SK-N-SH (cell line): ENCODE data around the gene CHD1. TPM values are rescaled to one million over a fixed set of nuclear protein-coding genes. Genes with fewer than 3 reads are reported as not detected.

Experiments used
- CTCF ChIA-PET: fragments of 300-600, 350-600 bp; formaldehyde crosslinking; extraction: SDS; loops from one replicate; lab custom pipeline; 2021; lab: Yijun Ruan, JAX
- POLR2A ChIA-PET: fragments of 350-600 bp; sonication (Branson Sonifier 250); formaldehyde crosslinking; extraction: SDS; loops from one replicate; lab custom pipeline; 2020; ENCODE audit warnings: antibody characterized with exemption, inconsistent platforms; lab: Yijun Ruan, JAX
- DNase-seq: peaks from one replicate; pipeline ENCODE4 v3.0.0; 2012
- H2AFZ ChIP-seq: fragments of 200-600 bp; sonication (generic); 2 replicates; pipeline ENCODE4 v1.8.1; 2016; ENCODE audit warnings: antibody characterized with exemption, mild to moderate bottlenecking, low read depth
- H3F3A ChIP-seq: fragments of 200-600 bp; sonication (generic); replicated peaks from 2 replicates; pipeline ENCODE3; 2016; ENCODE audit warnings: antibody characterized with exemption, mild to moderate bottlenecking; ENCODE audit not compliant: insufficient read depth
- H3K27ac ChIP-seq, 2 experiments: fragments of 200-500 bp in 1 of 2; fragments of 200-600 bp in 1 of 2; sonication (Bioruptor generic) in 1 of 2; sonication (generic), shearing (Covaris generic) in 1 of 2; 2 replicates each; pipeline versions ENCODE4 v1.5.1 to v1.6.1; 2014 to 2016; ENCODE audit warnings: low read depth in 2 of 2, inconsistent platforms in 1 of 2, low read length in 1 of 2, mild to moderate bottlenecking in 1 of 2, mixed read lengths in 1 of 2
- H3K27me3 ChIP-seq: fragments of 200-600 bp; sonication (generic), shearing (Covaris generic); 2 replicates; pipeline ENCODE4 v1.6.1; 2016; ENCODE audit warnings: mixed run types; ENCODE audit not compliant: insufficient read depth
- H3K36me3 ChIP-seq, 2 experiments: fragments of 200-500 bp in 1 of 2; fragments of 200-600 bp in 1 of 2; sonication (Bioruptor generic) in 1 of 2; sonication (generic) in 1 of 2; replicated peaks in 1 of 2; 2 replicates each; pipeline versions ENCODE3 to v1.5.1; 2014 to 2016; ENCODE audit warnings: low read length in 1 of 2, mild to moderate bottlenecking in 1 of 2; ENCODE audit not compliant: insufficient read depth in 2 of 2, control insufficient read depth in 1 of 2
- H3K4me1 ChIP-seq, 2 experiments: fragments of 200-500 bp in 1 of 2; fragments of 200-600 bp in 1 of 2; sonication (Bioruptor generic) in 1 of 2; sonication (generic), shearing (Covaris generic) in 1 of 2; 2 replicates each; pipeline versions ENCODE4 v1.5.1 to v1.6.1; 2014 to 2016; ENCODE audit warnings: low read depth in 1 of 2, low read length in 1 of 2, mixed run types in 1 of 2; ENCODE audit not compliant: insufficient read depth in 2 of 2, control insufficient read depth in 1 of 2
- H3K4me2 ChIP-seq: fragments of 200-600 bp; sonication (generic), shearing (Covaris generic); 2 replicates; pipeline ENCODE4 v1.6.1; 2017; ENCODE audit warnings: mixed run types
- H3K4me3 ChIP-seq, 2 experiments: fragments of 200-500 bp in 1 of 2; fragments of 200-600 bp in 1 of 2; sonication (Bioruptor generic) in 1 of 2; sonication (generic), shearing (Covaris generic) in 1 of 2; 2 replicates each; pipeline versions ENCODE4 v1.5.1 to v1.8.1; 2014 to 2016; ENCODE audit warnings: low read depth in 2 of 2, inconsistent platforms in 1 of 2, low read length in 1 of 2, mild to moderate bottlenecking in 1 of 2, mixed read lengths in 1 of 2, moderate library complexity in 1 of 2
- H3K79me2 ChIP-seq: fragments of 200-600 bp; sonication (generic); 2 replicates; pipeline ENCODE4 v1.8.1; 2017; ENCODE audit warnings: mild to moderate bottlenecking; ENCODE audit not compliant: insufficient read depth
- H3K9ac ChIP-seq: fragments of 200-600 bp; sonication (generic); 2 replicates; pipeline ENCODE4 v1.6.1; 2017; ENCODE audit warnings: mixed run types
- H3K9me2 ChIP-seq: fragments of 200-600 bp; sonication (generic); 2 replicates; pipeline ENCODE4 v1.6.1; 2017; ENCODE audit warnings: mixed run types
- H3K9me3 ChIP-seq: fragments of 200-600 bp; sonication (generic); 2 replicates; pipeline ENCODE4 v1.6.1; 2017; ENCODE audit warnings: mixed run types, mild to moderate bottlenecking, moderate library complexity
- H4K20me1 ChIP-seq: fragments of 200-600 bp; sonication (generic); 2 replicates; pipeline ENCODE4 v1.6.1; 2017; ENCODE audit warnings: mild to moderate bottlenecking, mixed run types; ENCODE audit not compliant: insufficient read depth
- CHD2 ChIP-seq: fragments of 150-350 bp; IDR thresholded peaks from 2 replicates; pipeline ENCODE4 v1.6.1; 2018; ENCODE audit warnings: low read length; ENCODE audit not compliant: partially characterized antibody
- ELF1 ChIP-seq: IDR thresholded peaks from 2 replicates; pipeline ENCODE4 v1.4.0; 2012
- EP300 ChIP-seq, 2 experiments: IDR thresholded peaks; 2 replicates each; pipeline versions ENCODE4 v1.4.0 to v1.6.1; 2012; ENCODE audit warnings: borderline replicate concordance in 1 of 2, low read depth in 1 of 2, low read length in 1 of 2
- FOXJ3 ChIP-seq: sonication (generic); formaldehyde crosslinking; IDR thresholded peaks from 2 replicates; pipeline ENCODE4 v1.5.1; 2020; ENCODE audit warnings: mild to moderate bottlenecking, missing genetic modification reagents
- GABPA ChIP-seq: IDR thresholded peaks from 2 replicates; pipeline ENCODE4 v1.4.0; 2012; ENCODE audit warnings: low read depth, mild to moderate bottlenecking
- JUND ChIP-seq: IDR thresholded peaks from 2 replicates; pipeline ENCODE4 v1.4.0; 2012
- MEF2A ChIP-seq: IDR thresholded peaks from 2 replicates; pipeline ENCODE4 v1.4.0; 2012; ENCODE audit warnings: low read depth, borderline replicate concordance
- RAD21 ChIP-seq: IDR thresholded peaks from 2 replicates; pipeline ENCODE4 v1.6.1; 2012; ENCODE audit warnings: mild to moderate bottlenecking, low read length
- RFX5 ChIP-seq: IDR thresholded peaks from 2 replicates; pipeline ENCODE4 v1.6.1; 2012; ENCODE audit warnings: mild to moderate bottlenecking, improper control_type of control experiment, low read length
- RXRA ChIP-seq: IDR thresholded peaks from 2 replicates; pipeline ENCODE4 v1.4.0; 2012; ENCODE audit warnings: low read depth, mild to moderate bottlenecking, borderline replicate concordance
- SIN3A ChIP-seq: IDR thresholded peaks from 2 replicates; pipeline ENCODE4 v1.6.1; 2012; ENCODE audit warnings: low read depth, mild to moderate bottlenecking, low read length, moderate library complexity, borderline replicate concordance
- SMC3 ChIP-seq: IDR thresholded peaks from 2 replicates; pipeline ENCODE4 v1.6.1; 2012; ENCODE audit warnings: low read depth, low read length, improper control_type of control experiment
- TAF1 ChIP-seq: IDR thresholded peaks from 2 replicates; pipeline ENCODE4 v1.6.1; 2012; ENCODE audit warnings: low read depth, mild to moderate bottlenecking, low read length, moderate library complexity, borderline replicate concordance
- TEAD4 ChIP-seq: IDR thresholded peaks from 2 replicates; pipeline ENCODE4 v1.4.0; 2012; ENCODE audit warnings: mild to moderate bottlenecking, borderline replicate concordance; ENCODE audit not compliant: insufficient read depth
- USF1 ChIP-seq: IDR thresholded peaks from 2 replicates; pipeline ENCODE4 v1.4.0; 2012; ENCODE audit warnings: low read depth, borderline replicate concordance
- USF2 ChIP-seq: fragments of 150-350 bp; IDR thresholded peaks from 2 replicates; pipeline ENCODE4 v1.6.1; 2017; ENCODE audit warnings: antibody characterized with exemption, low read length, low read depth, borderline replicate concordance
- ZBTB33 ChIP-seq: IDR thresholded peaks from 2 replicates; pipeline ENCODE4 v1.4.0; 2012; ENCODE audit warnings: low read depth, borderline replicate concordance
- WGBS: methylation state at CpG from one replicate; pipeline ENCODE4 v1.1.6; 2017; ENCODE audit warnings: low lambda C conversion rate; 5-methylcytosine and 5-hydroxymethylcytosine counted together
- polyA plus RNA-seq, 3 experiments: library from polyadenylated mRNA; depleted of rRNA; stranded (reverse); fragments of >200 nt; gene quantifications; 2 replicates each; pipeline ENCODE4 v1.2.3, GENCODE V29; 2012
- TF ChIP-seq, protein P1 (sequence below): IDR thresholded peaks from 2 replicates; pipeline ENCODE4 v1.4.0; 2012; ENCODE audit warnings: low read depth

Gene CHD1
- polyA plus RNA-seq, 1 of the 3 experiments (the other 2 are of a cell fraction), result 12.4 TPM

GRCh38 chr5:98810206-98810605 lies 118.6 kb downstream of the CHD1 start:
- H3K9me2 ChIP-seq, result no peaks in the 10 kb centered on the region; the same call in 1 of the 2 replicates
- H4K20me1 ChIP-seq, result no peaks in the 10 kb centered on the region
- H3K27me3 ChIP-seq, result no peaks in the 10 kb centered on the region
- no peak for DNase-seq
- H3K4me1 ChIP-seq, result no peaks in the 10 kb centered on the region
- H3K79me2 ChIP-seq, result no peaks in the 10 kb centered on the region
- 44% methylated on average over 2 of the region's 2 CpGs for WGBS
- H2AFZ ChIP-seq, result no peak overlapping the region
- no peak overlapping the region for H3K27ac ChIP-seq
- H3K4me2 ChIP-seq, result no peak overlapping the region
- no peak overlapping the region for H3K9ac ChIP-seq
- H3F3A ChIP-seq, result no peaks in the 10 kb centered on the region
- no peak for TF ChIP-seq SMC3
- no peak overlapping the region for H3K4me3 ChIP-seq
- ChIA-PET POLR2A (no interaction called here), CTCF (interaction anchor here (0.9 kb wide), 1 partner anchor 40 kb away, joined by 3 read pairs; no protein-coding TSS in a partner anchor)
- H3K36me3 ChIP-seq, result peaks cover 0 to 6% of the 10 kb centered on the region in 2 experiments
- H3K9me3 ChIP-seq, result peaks cover 13% of the 10 kb centered on the region

GRCh38 chr5:98807806-98808205 lies 121.0 kb downstream of the CHD1 start:
- no peak for TF ChIP-seq MEF2A
- TF ChIP-seq USF1, result no peak
- TF ChIP-seq TAF1, result no peak
- no peak for TF ChIP-seq CHD2
- TF ChIP-seq RXRA, result no peak
- TF ChIP-seq EP300 (IDR thresholded peaks at IDR 0.05; ENCODE audit: borderline replicate concordance in 1 of 2, low read depth in 1 of 2, low read length in 1 of 2), result no peak
- no peak for TF ChIP-seq RFX5
- no peak for TF ChIP-seq RAD21
- no peak for TF ChIP-seq JUND
- no peak for TF ChIP-seq ELF1
- no peak for TF ChIP-seq GABPA
- no peak for TF ChIP-seq ZBTB33
- TF ChIP-seq SIN3A, result no peak
- TF ChIP-seq TEAD4, result no peak
- TF ChIP-seq FOXJ3 (CRISPR knock-in tag), result no peak
- TF ChIP-seq USF2, result no peak
- TF ChIP-seq, protein P1, sequence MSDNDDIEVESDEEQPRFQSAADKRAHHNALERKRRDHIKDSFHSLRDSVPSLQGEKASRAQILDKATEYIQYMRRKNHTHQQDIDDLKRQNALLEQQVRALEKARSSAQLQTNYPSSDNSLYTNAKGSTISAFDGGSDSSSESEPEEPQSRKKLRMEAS, result no peak
- TF ChIP-seq, all 33 proteins: peak for 0
- H3K36me3 ChIP-seq, result peaks cover 0 to 12% of the 10 kb centered on the region in 2 experiments
- DNase-seq, result no peak
- peaks cover 13% of the 10 kb centered on the region for H3K9me3 ChIP-seq
- no peak overlapping the region for H3K9ac ChIP-seq
- POLR2A ChIA-PET, result no interaction called here
- CTCF ChIA-PET, result no interaction called here
- no peaks in the 10 kb centered on the region for H3K79me2 ChIP-seq
- no peaks in the 10 kb centered on the region for H3F3A ChIP-seq
- H3K9me2 ChIP-seq, result no peaks in the 10 kb centered on the region
- H3K27me3 ChIP-seq, result no peaks in the 10 kb centered on the region
- H3K4me1 ChIP-seq, result no peaks in the 10 kb centered on the region
- H3K4me3 ChIP-seq, result no peak overlapping the region
- H2AFZ ChIP-seq, result no peak overlapping the region
- no peak overlapping the region for H3K27ac ChIP-seq
- H4K20me1 ChIP-seq, result no peaks in the 10 kb centered on the region
- H3K4me2 ChIP-seq, result no peak overlapping the region
